K562 (cell line): ENCODE results near the gene MYO7A. TPM values are rescaled to one million over a fixed set of nuclear protein-coding genes. Genes with fewer than 3 reads are reported as not detected.

ENCODE experiments used
- ATAC-seq: fragments of 200-7000 bp; cut with Tn5 transposase; 3 replicates; pipeline ENCODE4 v1.9.1; 2020; ENCODE audit warnings: moderate library complexity
- BruUV-seq: library from RNA; stranded (reverse); fragments of 400-500 nt; replicated peaks from 2 replicates; lab custom pipeline; 2021; lab: Mats Ljungman, UMichigan
- CTCF ChIA-PET: fragments of 300-600 bp; formaldehyde crosslinking; extraction: SDS; loops from one replicate; lab custom pipeline; 2021; ENCODE audit warnings: low intra/inter-chr PET ratio; lab: Yijun Ruan, JAX
- POLR2A ChIA-PET: fragments of 300-600, 350-650 bp; sonication (Branson Sonifier 250); formaldehyde crosslinking; extraction: SDS; loops from one replicate; lab custom pipeline; 2021; ENCODE audit warnings: antibody characterized with exemption, inconsistent platforms; lab: Yijun Ruan, JAX
- DNase-seq, 4 experiments: peaks; one replicate each; pipeline versions ENCODE4 v3.0.0 to v3.0.0-alpha.2; 2011 to 2018; ENCODE audit warnings: low spot score in 3 of 4, mixed read lengths in 3 of 4; ENCODE audit errors: extremely low read depth in 1 of 4
- FAIRE-seq: peaks from 2 replicates; lab custom pipeline; 2011; peaks lifted over from hg19 to GRCh38; lab: Jason Lieb, UNC
- H2AFZ ChIP-seq: 2 replicates; pipeline ENCODE4 v1.6.0; 2011; ENCODE audit warnings: low read depth, low read length, control low read depth, inconsistent platforms
- H3K27ac ChIP-seq: fragments of 200-600 bp; 3 replicates; pipeline ENCODE4 v1.8.0; 2011; ENCODE audit warnings: low read depth, mild to moderate bottlenecking, control low read depth, inconsistent platforms, low read length, moderate library complexity, mixed read lengths; ENCODE audit errors: extremely low read depth
- H3K27me3 ChIP-seq, 2 experiments: fragments of 300-600 bp in 1 of 2; 2 replicates in 1 of 2; 3 replicates in 1 of 2; pipeline versions ENCODE4 v1.6.0 to v1.8.0; 2011; ENCODE audit warnings: inconsistent platforms in 2 of 2, low read length in 2 of 2, mild to moderate bottlenecking in 1 of 2, mixed read lengths in 1 of 2, moderate library complexity in 1 of 2; ENCODE audit not compliant: control insufficient read depth in 2 of 2, insufficient read depth in 2 of 2
- H3K36me3 ChIP-seq: fragments of 300-600 bp; 3 replicates; pipeline ENCODE4 v1.8.0; 2011; ENCODE audit warnings: mild to moderate bottlenecking, low read length, inconsistent platforms; ENCODE audit not compliant: control insufficient read depth, insufficient read depth
- H3K4me1 ChIP-seq, 2 experiments: fragments of 200-600 bp in 1 of 2; replicated peaks in 1 of 2; 2 replicates in 1 of 2; 3 replicates in 1 of 2; pipeline versions ENCODE4 v1.5.1 to v1.8.0; 2011; ENCODE audit warnings: inconsistent platforms in 2 of 2, low read length in 2 of 2, mild to moderate bottlenecking in 1 of 2, mixed read lengths in 1 of 2, moderate library complexity in 1 of 2; ENCODE audit not compliant: control insufficient read depth in 2 of 2, insufficient read depth in 2 of 2
- H3K4me2 ChIP-seq: 2 replicates; pipeline ENCODE4 v1.6.1; 2011; ENCODE audit warnings: low read length, control low read depth, inconsistent platforms, mixed read lengths; ENCODE audit not compliant: insufficient read depth
- H3K4me3 ChIP-seq: fragments of 200-600 bp; sonication (generic), shearing (Covaris generic); 2 replicates; pipeline ENCODE4 v1.5.1; 2016; ENCODE audit warnings: control low read depth, inconsistent platforms
- H3K79me2 ChIP-seq: fragments of 200-600 bp; 3 replicates; pipeline ENCODE4 v1.8.0; 2011; ENCODE audit warnings: low read length, inconsistent platforms; ENCODE audit not compliant: control insufficient read depth, insufficient read depth
- H3K9ac ChIP-seq, 2 experiments: 2 replicates each; pipeline versions ENCODE4 v1.6.0 to v1.6.1; 2011; ENCODE audit warnings: low read depth in 2 of 2, low read length in 2 of 2, control low read depth in 1 of 2, inconsistent platforms in 1 of 2, mild to moderate bottlenecking in 1 of 2, mixed read lengths in 1 of 2; ENCODE audit not compliant: insufficient read depth in 1 of 2
- H3K9me1 ChIP-seq: one replicate; pipeline ENCODE4 v1.6.0; 2011; ENCODE audit warnings: inconsistent platforms, mild to moderate bottlenecking, low read length, moderate library complexity; ENCODE audit not compliant: control insufficient read depth, insufficient read depth
- H3K9me3 ChIP-seq: replicated peaks from 2 replicates; pipeline ENCODE4 v1.5.1; 2011; ENCODE audit warnings: low read depth, low read length, inconsistent platforms; ENCODE audit not compliant: control insufficient read depth, insufficient read depth
- H4K20me1 ChIP-seq: replicated peaks from 2 replicates; pipeline ENCODE4 v1.6.1; 2011; ENCODE audit warnings: low read length, inconsistent platforms, mixed read lengths; ENCODE audit not compliant: control insufficient read depth, insufficient read depth
- FOXA1 ChIP-seq: fragments of 450-650 bp; IDR thresholded peaks from 2 replicates; pipeline ENCODE4 v1.6.1; 2016; ENCODE audit warnings: mild to moderate bottlenecking, borderline replicate concordance
- ILK ChIP-seq: fragments of 450-650 bp; IDR thresholded peaks from 2 replicates; pipeline ENCODE4 v1.6.1; 2016; ENCODE audit warnings: missing genetic modification characterization, low read depth, mild to moderate bottlenecking, missing compliant biosample characterization, moderate library complexity, borderline replicate concordance
- POU5F1 ChIP-seq: fragments of 150-350 bp; IDR thresholded peaks from 2 replicates; pipeline ENCODE4 v1.6.1; 2014; ENCODE audit warnings: borderline replicate concordance, low read length, low read depth, mild to moderate bottlenecking; ENCODE audit not compliant: partially characterized antibody
- XRCC3 ChIP-seq: fragments of 450-650 bp; IDR thresholded peaks from 2 replicates; pipeline ENCODE4 v1.6.1; 2017; ENCODE audit warnings: mild to moderate bottlenecking, moderate library complexity
- ZNF354B ChIP-seq: fragments of 250-450 bp; sonication (Bioruptor Pico); IDR thresholded peaks from 2 replicates; pipeline ENCODE4 v1.4.0; 2020
- WGBS: fragments of 100-300 bp; shearing (Covaris generic); methylation state at CpG from one replicate; pipeline ENCODE4 v1.1.6; 2016; ENCODE audit warnings: low coverage, mixed read lengths; ENCODE audit not compliant: insufficient coverage; ENCODE audit errors: missing lambda C conversion rate; 5-methylcytosine and 5-hydroxymethylcytosine counted together
- in situ Hi-C: fragments of 300-500 bp; cut with MboI; formaldehyde crosslinking; loops from 4 replicates; pipeline ENCODE4 v1.15.0; 2018; ENCODE audit warnings: inconsistent platforms, mixed read lengths
- intact Hi-C: fragments of 100-400 bp; cut with micrococcal nuclease; formaldehyde crosslinking; loops from 2 replicates; pipeline ENCODE4 v1.14.2; 2022
- polyA plus RNA-seq, 8 experiments: library from polyadenylated mRNA; depleted of rRNA in 4 of 8; stranded (reverse) in 5 of 8; unstranded in 3 of 8; fragments of >200 nt; fragmentation: Nextera tagmentation in 2 of 8; fragmentation: Illumina TruSeq in 1 of 8; extraction: Ambion mirVana in 2 of 8; extraction: Trizol in 1 of 8; gene quantifications; 2 replicates each; pipeline versions ENCODE4 v1.2.1 to v1.2.3, GENCODE V29; 2011 to 2014; ENCODE audit warnings: inconsistent platforms in 1 of 8, missing spikeins in 1 of 8
- total RNA-seq, 7 experiments: library from RNA; depleted of rRNA in 6 of 7; stranded (reverse); fragments of >200 nt in 6 of 7; fragmentation: Illumina TruSeq in 2 of 7; extraction: Trizol in 2 of 7; gene quantifications; 2 replicates each; pipeline versions ENCODE4 v1.2.1 to v1.2.3, GENCODE V29; 2011 to 2021; ENCODE audit warnings: low replicate concordance in 1 of 7

The MYO7A gene
- total and polyA plus RNA-seq, 9 of the 15 experiments (the other 6 are each of a cell fraction or from before 2014, with no cell fraction given), result 0.01 to 0.11 (median 0.07) TPM; not detected in 1

- FAIRE-seq (no peak), DNase-seq (no peak), ATAC-seq (no peak; the same call in 2 of the 3 replicates)
- Histone ChIP-seq H3K9me1 (no peaks in the 10 kb centered on the region), H3K4me2 (no peak overlapping the region), H3K9me3 (no peaks in the 10 kb centered on the region), H3K79me2 (no peaks in the 10 kb centered on the region), H4K20me1 (no peaks in the 10 kb centered on the region), H3K4me3 (no peak overlapping the region), H3K27ac (no peak overlapping the region), H2AFZ (no peak overlapping the region), H3K9ac (no peak overlapping the region), H3K36me3 (no peaks in the 10 kb centered on the region), H3K27me3 (peaks cover 0 to 21% of the 10 kb centered on the region in 2 experiments; a peak in 2 of 5 replicates), H3K4me1 (peaks cover 0 to 20% of the 10 kb centered on the region in 2 experiments; a peak in 3 of 5 replicates)
- intact Hi-C loops, result no loop called here
- in situ Hi-C loops, result no loop called here
- ChIA-PET POLR2A (interaction anchor here (0.7 kb wide), 1 partner anchor 46 kb away, joined by 3 read pairs; no protein-coding TSS in a partner anchor), CTCF (no interaction called here)
- TF ChIP-seq FOXA1 (no peak), ZNF354B (CRISPR knock-in tag) (no peak)
- BruUV-seq, result no TSS peak
- WGBS, result 34% methylated on average over 20 of the region's 25 CpGs
These were observed 43.4 kb upstream of the MYO7A start for GRCh38 chr11:77084581-77085191.

DNA sequence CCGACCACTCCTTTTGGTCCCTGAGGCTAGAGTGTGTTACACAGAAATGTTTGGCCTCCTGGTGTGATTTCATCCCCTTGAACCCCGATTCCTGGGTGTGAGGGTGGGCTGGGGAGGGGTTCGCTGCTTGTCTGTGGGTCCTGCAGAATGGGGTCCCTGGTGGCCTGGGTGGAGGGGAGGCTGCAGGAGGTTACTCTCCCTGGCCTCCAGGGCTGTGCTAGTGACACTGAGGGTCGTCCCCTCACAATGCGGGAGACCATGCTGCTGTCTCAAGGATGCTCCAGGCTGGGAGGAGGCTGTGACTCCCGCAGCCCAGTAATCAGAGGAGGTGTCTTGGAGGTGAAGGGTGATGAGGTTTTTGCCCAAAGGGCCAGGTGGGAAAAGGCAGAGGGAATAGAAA, 42.4 kb upstream of the MYO7A start:
- no peak for ATAC-seq
- peaks cover 0 to 20% of the 10 kb centered on the region in 2 experiments; a peak in 3 of 5 replicates for H3K4me1 ChIP-seq
- peaks cover 4% of the 10 kb centered on the region; the same call in 1 of the 2 replicates for H4K20me1 ChIP-seq
- no peak overlapping the region for H2AFZ ChIP-seq
- peaks cover 0 to 27% of the 10 kb centered on the region in 2 experiments; a peak in 2 of 5 replicates for H3K27me3 ChIP-seq
- no peaks in the 10 kb centered on the region for H3K9me1 ChIP-seq
- DNase-seq, result no peak
- BruUV-seq, result no TSS peak
- no peaks in the 10 kb centered on the region for H3K9me3 ChIP-seq
- H3K36me3 ChIP-seq, result no peaks in the 10 kb centered on the region
- no peak overlapping the region for H3K9ac ChIP-seq
- no peak overlapping the region for H3K4me3 ChIP-seq
- TF ChIP-seq POU5F1 (no peak), ILK (no peak), XRCC3 (no peak)
- no peak for FAIRE-seq
- no peak overlapping the region for H3K4me2 ChIP-seq
- POLR2A ChIA-PET, result no interaction called here
- no peak overlapping the region for H3K27ac ChIP-seq
- no peaks in the 10 kb centered on the region for H3K79me2 ChIP-seq
- CTCF ChIA-PET, result no interaction called here
- WGBS, result 38% methylated on average over 6 of the region's 6 CpGs
- in situ Hi-C loops, result no loop called here
- intact Hi-C loops, result no loop called here
